Fibroblast of lung (primary cell): ENCODE data around the gene PRR36. TPM values are rescaled to one million over a fixed set of nuclear protein-coding genes. Genes with fewer than 3 reads are reported as not detected.
A peak's percentile ranks its signal among the peaks of the same experiment; 100 is the strongest.

Source experiments
- DNase-seq, 2 donors: peaks; one replicate each; pipeline versions ENCODE4 v3.0.0 to v3.0.0-alpha.2; 2010; ENCODE audit warnings: low read depth in 2 of 2
- H2AFZ ChIP-seq: 2 replicates; pipeline ENCODE4 v1.5.1; 2012; ENCODE audit warnings: low read length, control low read depth, inconsistent platforms
- H3K27ac ChIP-seq: 2 replicates; pipeline ENCODE4 v1.5.1; 2011; ENCODE audit warnings: low read length, control low read depth; ENCODE audit not compliant: insufficient read depth
- H3K27me3 ChIP-seq: 2 replicates; pipeline ENCODE4 v1.5.1; 2011; ENCODE audit warnings: mild to moderate bottlenecking, low read length; ENCODE audit not compliant: control insufficient read depth, insufficient read depth
- H3K36me3 ChIP-seq: 2 replicates; pipeline ENCODE4 v1.5.1; 2011; ENCODE audit warnings: low read length; ENCODE audit not compliant: control insufficient read depth, insufficient read depth
- H3K4me1 ChIP-seq: 2 replicates; pipeline ENCODE4 v1.5.1; 2011; ENCODE audit warnings: low read length; ENCODE audit not compliant: control insufficient read depth, insufficient read depth; ENCODE audit errors: extremely low read depth
- H3K4me2 ChIP-seq: 2 replicates; pipeline ENCODE4 v1.5.1; 2011; ENCODE audit warnings: low read length, control low read depth; ENCODE audit not compliant: insufficient read depth; ENCODE audit errors: extremely low read depth
- H3K4me3 ChIP-seq, 4 experiments: fragments of 200-600 bp in 1 of 4; sonication (generic) in 1 of 4; replicated peaks in 1 of 4; 2 replicates each; pipeline ENCODE4 v1.5.1; 2011 to 2016; ENCODE audit warnings: low read length in 4 of 4, low read depth in 3 of 4, mild to moderate bottlenecking in 3 of 4, control low read depth in 2 of 4, inconsistent platforms in 1 of 4, mixed read lengths in 1 of 4; ENCODE audit not compliant: insufficient read depth in 1 of 4; ENCODE audit errors: control extremely low read depth in 1 of 4
- H3K79me2 ChIP-seq: 2 replicates; pipeline ENCODE4 v1.5.1; 2012; ENCODE audit warnings: mild to moderate bottlenecking, low read length, inconsistent platforms; ENCODE audit not compliant: control insufficient read depth, insufficient read depth
- H3K9ac ChIP-seq: 2 replicates; pipeline ENCODE4 v1.5.1; 2011; ENCODE audit warnings: mild to moderate bottlenecking, low read length, control low read depth; ENCODE audit not compliant: insufficient read depth
- H3K9me3 ChIP-seq: 2 replicates; pipeline ENCODE4 v1.5.1; 2012; ENCODE audit warnings: low read depth, low read length; ENCODE audit not compliant: control insufficient read depth, insufficient read depth
- H4K20me1 ChIP-seq: 2 replicates; pipeline ENCODE4 v1.5.1; 2011; ENCODE audit warnings: low read length; ENCODE audit not compliant: control insufficient read depth, insufficient read depth; ENCODE audit errors: extremely low read depth
- EZH2 ChIP-seq: IDR thresholded peaks from 2 replicates; pipeline ENCODE4 v1.5.1; 2012; ENCODE audit warnings: low read length, control low read depth, mild to moderate bottlenecking; ENCODE audit errors: missing control alignments
- polyA plus RNA-seq, 2 donors: library from polyadenylated mRNA; depleted of rRNA in 1 of 2; stranded (reverse) in 1 of 2; unstranded in 1 of 2; fragments of >200 nt; gene quantifications; 2 replicates each; pipeline ENCODE4 v1.2.1, GENCODE V29; 2011 to 2012; ENCODE audit warnings: missing spikeins in 1 of 2
- total RNA-seq: library from RNA; depleted of rRNA; stranded (reverse); fragments of >200 nt; gene quantifications from 2 replicates; pipeline ENCODE4 v1.2.1, GENCODE V29; 2014
- TF ChIP-seq, protein P1 (sequence below), 2 donors: IDR thresholded peaks in 1 of 2; conservative IDR thresholded peaks in 1 of 2; 1 replicate in 1 of 2; 2 replicates in 1 of 2; pipeline ENCODE4 v1.5.1; 2011 to 2012; ENCODE audit warnings: low read length in 2 of 2, control low read depth in 1 of 2, inconsistent platforms in 1 of 2, low read depth in 1 of 2, mild to moderate bottlenecking in 1 of 2

PRR36 gene
- total and polyA plus RNA-seq, 2 donors (not counting 1 experiment from before 2014, with no cell fraction given) = under 0.01 TPM; not detected in 1

DNA sequence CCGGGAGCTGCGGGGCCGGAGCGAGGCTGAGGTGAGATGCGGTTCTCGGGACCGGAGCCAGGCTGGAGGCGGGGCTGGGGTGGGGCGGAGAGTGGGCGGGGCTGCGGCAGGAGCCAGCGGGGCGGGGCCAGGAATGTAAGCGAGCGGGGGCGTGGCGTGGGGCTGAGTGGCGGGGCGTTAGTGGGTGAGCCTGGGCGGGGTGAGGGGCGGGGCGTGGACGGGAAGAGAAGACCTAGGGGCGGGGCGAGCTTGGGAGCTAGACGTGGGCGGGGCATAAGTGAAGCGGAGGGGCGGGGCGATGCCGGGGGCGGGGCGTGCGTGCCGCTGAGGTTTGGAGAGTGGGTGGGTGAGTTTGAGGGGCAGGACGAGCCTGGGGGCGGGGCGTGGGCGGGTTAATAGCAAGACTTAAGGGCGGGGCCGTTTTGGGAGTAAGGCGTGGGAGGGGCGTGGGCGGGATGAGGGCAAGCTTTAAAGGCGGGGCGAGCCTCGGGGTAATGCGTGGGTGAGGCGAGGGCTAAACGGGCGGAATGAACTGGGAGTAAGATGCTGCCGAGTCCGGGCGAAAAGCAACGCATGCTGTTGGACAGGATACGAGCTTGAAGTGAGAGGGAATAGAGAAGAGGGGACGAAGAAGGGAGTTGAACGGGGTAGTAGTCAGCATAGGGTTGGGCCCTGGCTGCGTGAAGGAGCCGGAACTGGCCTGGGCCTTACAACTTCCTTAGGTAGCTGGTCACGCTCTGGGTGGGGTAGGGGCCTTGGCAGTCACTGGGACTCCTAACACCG is 46.5 kb upstream of the PRR36 start:
- Histone ChIP-seq H3K27ac (peak overlapping the region; percentile 78), H4K20me1 (no peaks in the 10 kb centered on the region), H3K27me3 (peaks cover 4% of the 10 kb centered on the region), H3K79me2 (peaks cover 3% of the 10 kb centered on the region), H3K36me3 (peaks cover 9% of the 10 kb centered on the region), H3K9me3 (no peaks in the 10 kb centered on the region), H3K4me3 (peak overlapping the region; percentile 67 to 75 (median 70)), H3K4me1 (peaks cover 21% of the 10 kb centered on the region), H3K4me2 (peak overlapping the region; percentile 97), H3K9ac (peak overlapping the region; percentile 79), H2AFZ (peak overlapping the region; percentile 74)
- DNase-seq = peak; percentile 93 to 98
- no peak for TF ChIP-seq EZH2
- TF ChIP-seq, protein P1, sequence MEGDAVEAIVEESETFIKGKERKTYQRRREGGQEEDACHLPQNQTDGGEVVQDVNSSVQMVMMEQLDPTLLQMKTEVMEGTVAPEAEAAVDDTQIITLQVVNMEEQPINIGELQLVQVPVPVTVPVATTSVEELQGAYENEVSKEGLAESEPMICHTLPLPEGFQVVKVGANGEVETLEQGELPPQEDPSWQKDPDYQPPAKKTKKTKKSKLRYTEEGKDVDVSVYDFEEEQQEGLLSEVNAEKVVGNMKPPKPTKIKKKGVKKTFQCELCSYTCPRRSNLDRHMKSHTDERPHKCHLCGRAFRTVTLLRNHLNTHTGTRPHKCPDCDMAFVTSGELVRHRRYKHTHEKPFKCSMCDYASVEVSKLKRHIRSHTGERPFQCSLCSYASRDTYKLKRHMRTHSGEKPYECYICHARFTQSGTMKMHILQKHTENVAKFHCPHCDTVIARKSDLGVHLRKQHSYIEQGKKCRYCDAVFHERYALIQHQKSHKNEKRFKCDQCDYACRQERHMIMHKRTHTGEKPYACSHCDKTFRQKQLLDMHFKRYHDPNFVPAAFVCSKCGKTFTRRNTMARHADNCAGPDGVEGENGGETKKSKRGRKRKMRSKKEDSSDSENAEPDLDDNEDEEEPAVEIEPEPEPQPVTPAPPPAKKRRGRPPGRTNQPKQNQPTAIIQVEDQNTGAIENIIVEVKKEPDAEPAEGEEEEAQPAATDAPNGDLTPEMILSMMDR (conservative IDR thresholded peaks at IDR 0.05 in 1 of 2, IDR thresholded peaks at IDR 0.05 in 1 of 2; ENCODE audit: low read depth in 1 of 2, low read length in 2 of 2) = no peak

DNA sequence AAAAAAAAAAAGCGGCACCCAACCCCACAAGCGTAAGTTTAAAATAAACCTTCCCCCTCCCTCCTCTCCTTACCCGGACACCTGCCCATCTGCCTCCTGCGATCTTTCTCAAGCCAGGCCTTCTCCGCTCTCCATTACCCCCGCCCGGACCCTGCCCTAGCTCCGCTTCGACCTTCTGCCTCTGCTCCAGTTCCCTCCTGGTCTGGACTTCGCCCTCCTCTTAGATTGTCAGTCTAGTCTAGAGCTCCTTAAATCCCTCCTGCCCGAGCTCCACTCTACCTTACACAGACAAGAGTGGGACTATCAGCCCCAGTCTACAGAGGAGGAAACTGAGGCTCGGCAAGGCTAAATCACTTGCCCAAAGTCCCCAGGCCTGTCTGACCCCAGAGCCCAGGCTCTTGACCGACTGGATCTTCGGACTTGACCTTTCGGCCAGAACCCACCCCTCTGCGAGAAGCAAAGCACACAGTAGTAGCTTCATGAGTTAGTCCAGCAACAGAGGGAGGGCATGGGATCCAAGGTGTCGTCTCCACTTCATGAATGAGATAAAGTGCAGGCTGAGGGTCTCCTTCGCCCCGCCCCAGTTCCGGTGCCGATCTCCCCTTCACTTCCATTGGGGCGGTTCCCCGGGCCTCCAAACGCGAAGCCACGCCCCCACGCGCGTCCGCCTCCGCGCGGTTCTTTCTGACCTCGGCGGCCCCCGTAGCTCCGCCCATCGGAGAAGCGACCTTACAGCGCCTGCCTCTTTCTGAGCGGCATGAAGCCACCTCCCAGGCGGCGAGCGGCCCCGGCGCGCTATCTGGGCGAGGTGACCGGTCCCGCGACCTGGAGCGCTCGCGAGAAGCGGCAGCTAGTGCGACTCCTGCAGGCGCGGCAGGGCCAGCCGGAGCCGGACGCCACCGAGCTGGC is 45.7 kb upstream of the PRR36 start, which contains the start of gene SNAPC2:
SNAPC2 (plus strand) TSS at position 729 of the 909 bp plus-strand sequence; CDS start at position 758, 29 bp downstream.
- Histone ChIP-seq H3K4me2 (peak within 1 kb of the TSS; percentile 97), H3K36me3 (peaks cover 9% of the 10 kb centered on the region), H4K20me1 (no peaks in the 10 kb centered on the region), H3K9ac (peak within 1 kb of the TSS; percentile 79), H3K27me3 (peaks cover 8% of the 10 kb centered on the region), H3K4me3 (peak within 1 kb of the TSS; percentile 67 to 75 (median 70)), H3K4me1 (peaks cover 23% of the 10 kb centered on the region), H3K27ac (peak within 1 kb of the TSS; percentile 78), H3K79me2 (peaks cover 3% of the 10 kb centered on the region), H3K9me3 (no peaks in the 10 kb centered on the region), H2AFZ (peak within 1 kb of the TSS; percentile 97)
- TF ChIP-seq, protein P1 (conservative IDR thresholded peaks at IDR 0.05 in 1 of 2, IDR thresholded peaks at IDR 0.05 in 1 of 2; ENCODE audit: low read depth in 1 of 2, low read length in 2 of 2) = no peak
- no peak for TF ChIP-seq EZH2
- peak; percentile 92 to 94 for DNase-seq
